ENCODE data around the gene ZIC1. TPM values are rescaled to one million over a fixed set of nuclear protein-coding genes. Genes with fewer than 3 reads are reported as not detected.

ZIC1 gene
- total RNA-seq, 4 donors from 2014 or later, result 3.9 TPM; not detected in 3

DNA sequence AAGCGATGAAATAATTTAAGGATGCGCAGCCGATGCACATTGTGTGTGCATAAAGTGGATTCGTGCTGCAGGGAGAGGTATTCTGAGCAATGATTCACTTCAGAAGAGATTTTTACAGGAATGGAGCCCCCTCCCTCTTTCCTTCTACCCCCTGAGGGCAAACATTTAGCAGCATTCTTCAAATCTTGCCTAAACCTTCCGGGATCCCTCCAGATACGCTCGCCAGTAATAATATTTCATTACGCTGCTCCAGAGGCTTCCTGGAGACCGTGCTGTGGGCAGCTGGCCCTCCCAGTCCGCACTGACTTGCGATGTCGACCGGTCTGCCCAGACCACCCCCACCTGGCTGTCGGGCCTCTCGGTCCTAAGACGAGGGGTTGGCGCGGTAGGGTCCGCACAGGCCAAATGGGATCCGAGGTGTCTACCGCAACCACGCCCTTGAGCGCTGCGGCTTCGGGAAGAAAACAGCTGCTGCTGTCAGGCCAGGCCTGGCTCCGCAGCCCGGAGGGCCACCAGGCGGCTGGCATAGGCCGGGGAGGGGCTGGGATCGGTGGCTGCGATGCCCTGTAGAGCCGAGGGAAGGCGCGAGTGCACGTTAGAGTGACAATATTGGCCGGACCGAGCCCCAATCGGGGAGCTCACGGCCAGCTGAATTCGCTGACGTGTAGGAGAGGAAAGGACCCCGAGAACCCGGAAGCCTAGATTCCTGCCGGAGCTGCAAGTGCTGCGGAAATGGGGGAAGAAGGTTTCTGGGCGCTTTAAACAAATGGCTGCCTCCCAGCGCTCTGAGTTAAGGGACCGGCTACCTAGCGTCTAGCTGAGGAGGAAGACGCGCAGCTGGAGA is 17.2 kb upstream of the ZIC1 start:
- 3% methylated on average over 31 of the region's 51 CpGs for WGBS
- H3K9me3 ChIP-seq, result no peaks in the 10 kb centered on the region
- no peak for DNase-seq (ENCODE audit: low spot score in 2 of 2)
- peaks cover 100% of the 10 kb centered on the region for H3K27me3 ChIP-seq
- TF ChIP-seq POLR2AphosphoS5 (IDR thresholded peaks at IDR 0.05), result no peak
- no peak for TF ChIP-seq EP300 (IDR thresholded peaks at IDR 0.05)
- no peak for TF ChIP-seq POLR2A (IDR thresholded peaks at IDR 0.05)
- TF ChIP-seq, protein P1, sequence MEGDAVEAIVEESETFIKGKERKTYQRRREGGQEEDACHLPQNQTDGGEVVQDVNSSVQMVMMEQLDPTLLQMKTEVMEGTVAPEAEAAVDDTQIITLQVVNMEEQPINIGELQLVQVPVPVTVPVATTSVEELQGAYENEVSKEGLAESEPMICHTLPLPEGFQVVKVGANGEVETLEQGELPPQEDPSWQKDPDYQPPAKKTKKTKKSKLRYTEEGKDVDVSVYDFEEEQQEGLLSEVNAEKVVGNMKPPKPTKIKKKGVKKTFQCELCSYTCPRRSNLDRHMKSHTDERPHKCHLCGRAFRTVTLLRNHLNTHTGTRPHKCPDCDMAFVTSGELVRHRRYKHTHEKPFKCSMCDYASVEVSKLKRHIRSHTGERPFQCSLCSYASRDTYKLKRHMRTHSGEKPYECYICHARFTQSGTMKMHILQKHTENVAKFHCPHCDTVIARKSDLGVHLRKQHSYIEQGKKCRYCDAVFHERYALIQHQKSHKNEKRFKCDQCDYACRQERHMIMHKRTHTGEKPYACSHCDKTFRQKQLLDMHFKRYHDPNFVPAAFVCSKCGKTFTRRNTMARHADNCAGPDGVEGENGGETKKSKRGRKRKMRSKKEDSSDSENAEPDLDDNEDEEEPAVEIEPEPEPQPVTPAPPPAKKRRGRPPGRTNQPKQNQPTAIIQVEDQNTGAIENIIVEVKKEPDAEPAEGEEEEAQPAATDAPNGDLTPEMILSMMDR (IDR thresholded peaks at IDR 0.05), result no peak
- H3K4me3 ChIP-seq, result peak overlapping the region; percentile 42
- H3K4me1 ChIP-seq, result peaks cover 45% of the 10 kb centered on the region
- H3K36me3 ChIP-seq, result no peaks in the 10 kb centered on the region
- no peak overlapping the region for H3K27ac ChIP-seq

DNA sequence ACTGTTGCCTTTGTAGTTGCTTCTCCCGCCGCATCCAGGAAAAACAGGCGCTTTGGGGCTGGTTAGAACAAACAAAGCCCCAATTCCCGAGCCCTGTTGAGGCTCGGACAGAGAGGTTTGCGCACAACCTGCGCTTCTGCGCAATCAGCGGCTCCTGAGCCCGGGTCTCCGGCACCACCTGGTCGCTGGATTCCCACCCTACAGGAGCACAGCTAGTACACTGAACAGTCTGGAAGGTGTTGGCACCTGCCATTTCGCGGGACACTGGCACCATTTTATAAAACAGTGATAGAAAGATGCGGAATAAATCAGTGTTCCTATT is 16.6 kb upstream of the ZIC1 start:
- Histone ChIP-seq H3K4me3 (peak overlapping the region; percentile 42), H3K4me1 (peaks cover 49% of the 10 kb centered on the region), H3K9me3 (no peaks in the 10 kb centered on the region), H3K27ac (no peak overlapping the region), H3K27me3 (peaks cover 100% of the 10 kb centered on the region), H3K36me3 (no peaks in the 10 kb centered on the region)
- TF ChIP-seq EP300 (IDR thresholded peaks at IDR 0.05), result no peak
- DNase-seq (ENCODE audit: low spot score in 2 of 2), result no peak
- WGBS, result 4% methylated on average over 9 of the region's 15 CpGs

DNA sequence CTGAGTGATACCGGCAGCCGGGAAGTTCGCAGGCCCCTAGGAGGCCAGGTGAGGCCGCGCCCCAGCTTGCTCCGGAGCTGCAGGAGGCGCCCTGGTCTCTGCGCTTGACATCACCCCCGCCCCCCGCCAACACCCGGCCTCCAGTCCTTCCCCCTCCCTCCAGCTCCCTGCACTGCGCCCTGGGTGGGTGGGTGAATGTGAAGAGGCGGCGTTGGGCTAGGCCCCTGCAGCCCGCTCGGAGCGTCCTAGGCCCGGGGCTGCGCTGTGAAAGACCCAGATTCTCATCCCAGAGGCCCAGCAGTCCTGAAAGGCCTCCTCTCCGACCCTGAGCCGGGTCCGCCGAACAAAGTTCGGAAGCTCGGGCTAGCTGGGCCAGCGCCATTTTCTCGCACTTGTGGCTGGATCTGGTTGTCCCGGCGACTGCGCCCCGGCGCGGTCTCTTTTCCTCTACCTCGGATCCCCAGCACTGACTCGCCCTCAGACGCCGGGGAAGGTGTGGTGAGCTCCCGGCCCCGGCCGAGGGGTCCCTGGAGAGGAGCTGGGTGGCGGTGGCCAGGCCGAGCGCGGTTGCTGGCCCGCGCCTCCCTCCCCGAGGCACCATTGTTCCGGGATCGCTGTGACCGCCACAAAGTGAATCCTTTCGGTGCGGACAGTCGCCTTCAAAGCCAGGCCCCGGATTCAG is 15.8 kb upstream of the ZIC1 start:
- Histone ChIP-seq H3K27me3 (peaks cover 100% of the 10 kb centered on the region), H3K4me3 (peak overlapping the region; percentile 50), H3K9me3 (no peaks in the 10 kb centered on the region), H3K36me3 (no peaks in the 10 kb centered on the region), H3K27ac (no peak overlapping the region), H3K4me1 (peaks cover 56% of the 10 kb centered on the region)
- no peak for TF ChIP-seq POLR2AphosphoS5 (IDR thresholded peaks at IDR 0.05)
- TF ChIP-seq POLR2A (IDR thresholded peaks at IDR 0.05), result no peak
- no peak for TF ChIP-seq EP300 (IDR thresholded peaks at IDR 0.05)
- TF ChIP-seq, protein P1 (IDR thresholded peaks at IDR 0.05), result no peak
- WGBS, result 4% methylated on average over 20 of the region's 54 CpGs
- no peak for DNase-seq (ENCODE audit: low spot score in 2 of 2)

DNA sequence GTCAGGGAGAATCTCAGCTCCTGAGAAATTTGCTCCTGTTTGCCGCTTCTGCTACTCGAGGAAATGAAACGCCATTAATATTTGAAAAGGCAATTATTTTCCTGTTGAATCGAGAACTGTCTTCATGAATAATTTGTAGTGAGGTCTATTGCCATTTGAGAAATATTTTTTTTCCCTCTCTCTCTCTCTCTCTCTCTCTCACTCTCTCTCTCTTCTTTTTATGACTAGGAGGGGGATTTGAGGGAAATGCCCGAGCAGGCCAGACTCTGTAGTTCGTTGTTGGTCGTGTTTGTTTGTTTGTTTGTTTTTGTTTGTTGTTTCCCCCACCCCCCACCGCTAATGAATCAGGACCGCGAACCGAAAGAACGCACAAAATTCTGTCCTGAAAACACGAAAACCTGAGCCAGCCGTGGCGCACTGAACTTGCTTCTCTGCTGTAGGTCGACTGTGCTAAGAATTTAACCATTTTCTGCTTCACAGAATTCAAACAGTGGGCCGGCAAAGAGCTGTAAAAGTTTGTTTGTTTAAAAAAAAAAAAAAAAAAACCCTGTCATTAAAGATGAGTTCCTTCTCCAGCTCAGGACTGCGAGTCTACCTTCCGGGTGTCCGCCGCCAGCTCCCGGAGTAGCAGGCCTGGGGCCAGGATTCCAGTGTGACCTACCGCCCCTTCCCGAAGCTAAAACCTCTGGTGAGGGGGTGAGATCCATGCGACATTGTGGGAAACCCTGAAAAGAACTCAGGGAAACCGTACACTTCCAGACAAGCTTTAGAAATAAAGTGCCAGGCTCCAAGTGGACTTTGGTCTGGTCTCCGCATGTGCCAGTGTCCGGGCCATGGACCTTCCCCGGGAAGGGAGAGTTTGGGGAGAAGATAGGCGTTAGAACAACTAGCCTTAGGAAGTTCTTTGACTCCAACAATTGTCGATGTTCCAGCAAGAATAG is 15.0 kb upstream of the ZIC1 start:
- peaks cover 56% of the 10 kb centered on the region for H3K4me1 ChIP-seq
- no peaks in the 10 kb centered on the region for H3K9me3 ChIP-seq
- WGBS, result 18% methylated on average over 31 of the region's 31 CpGs

DNA sequence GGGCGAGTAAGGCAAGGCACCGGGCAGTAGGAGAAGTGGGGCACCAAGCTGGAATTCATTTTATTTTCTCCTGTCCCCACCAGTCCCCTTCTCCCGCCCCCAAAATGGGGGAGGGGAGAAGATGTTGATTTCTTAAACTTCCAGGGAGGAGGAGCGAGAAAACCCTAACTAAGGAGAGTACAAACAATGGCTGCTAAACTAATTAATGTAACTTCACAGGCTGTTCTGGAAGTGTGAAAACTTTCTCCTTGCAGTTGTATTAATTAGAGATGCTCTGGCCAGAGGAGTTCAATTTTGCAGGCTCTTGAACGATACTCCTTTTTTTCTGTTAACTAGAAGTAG is 14.3 kb upstream of the ZIC1 start:
- 23% methylated on average over 5 of the region's 5 CpGs for WGBS
- Histone ChIP-seq H3K27me3 (peaks cover 100% of the 10 kb centered on the region), H3K4me3 (no peak overlapping the region), H3K4me1 (peaks cover 56% of the 10 kb centered on the region), H3K36me3 (no peaks in the 10 kb centered on the region), H3K9me3 (no peaks in the 10 kb centered on the region), H3K27ac (no peak overlapping the region)
- TF ChIP-seq, protein P1 (IDR thresholded peaks at IDR 0.05), result no peak
- TF ChIP-seq POLR2A (IDR thresholded peaks at IDR 0.05) (no peak), EP300 (IDR thresholded peaks at IDR 0.05) (no peak), POLR2AphosphoS5 (IDR thresholded peaks at IDR 0.05) (no peak)
- DNase-seq (ENCODE audit: low spot score in 2 of 2), result no peak

More for the DNA sequence above, 15.0 kb upstream of the ZIC1 start:
- H3K4me3 ChIP-seq, result peak overlapping the region; percentile 50
- no peak overlapping the region for H3K27ac ChIP-seq
- TF ChIP-seq POLR2AphosphoS5 (IDR thresholded peaks at IDR 0.05), result no peak
- TF ChIP-seq, protein P1 (IDR thresholded peaks at IDR 0.05), result no peak
- no peak for DNase-seq (ENCODE audit: low spot score in 2 of 2)
- no peaks in the 10 kb centered on the region for H3K36me3 ChIP-seq
- peaks cover 100% of the 10 kb centered on the region for H3K27me3 ChIP-seq

Measured in suprapubic skin (tissue), 4 donors.